Neural cell (in vitro differentiated cells): ENCODE data around the gene ESR2.

ENCODE experiments used
- CTCF ChIP-seq: fragments of 450-650 bp; IDR thresholded peaks from 2 replicates; pipeline ENCODE4 v1.5.1; 2014; ENCODE audit warnings: antibody characterized with exemption, mild to moderate bottlenecking, moderate library complexity; ENCODE audit not compliant: poor library complexity, severe bottlenecking
- EP300 ChIP-seq: fragments of 450-650 bp; conservative IDR thresholded peaks from 2 replicates; pipeline ENCODE4 v1.6.1; 2014; ENCODE audit warnings: antibody characterized with exemption, mild to moderate bottlenecking, moderate library complexity; ENCODE audit not compliant: poor library complexity, severe bottlenecking
- EZH2 ChIP-seq: fragments of 200-600, 300-800 bp; shearing (Covaris generic), sonication (generic); IDR thresholded peaks from 2 replicates; pipeline ENCODE4 v1.6.1; 2014; ENCODE audit warnings: antibody characterized with exemption, low read length, borderline replicate concordance, mild to moderate bottlenecking; ENCODE audit not compliant: insufficient read depth, poor library complexity, severe bottlenecking
- POLR2AphosphoS5 ChIP-seq: IDR thresholded peaks from 2 replicates; pipeline ENCODE4 v1.6.1; 2012
- SMC3 ChIP-seq: fragments of 450-650 bp; conservative IDR thresholded peaks from 2 replicates; pipeline ENCODE4 v1.6.1; 2014; ENCODE audit warnings: antibody characterized with exemption, mild to moderate bottlenecking, moderate library complexity; ENCODE audit not compliant: poor library complexity

GRCh38 chr14:64112867-64113678 is 181.1 kb downstream of the ESR2 start:
- TF ChIP-seq SMC3 (no peak), EP300 (no peak), CTCF (no peak), EZH2 (no peak), POLR2AphosphoS5 (no peak)
